ENCODE data around the gene ASZ1. TPM values are rescaled to one million over a fixed set of nuclear protein-coding genes. Genes with fewer than 3 reads are reported as not detected.

ASZ1 gene
- total and polyA plus RNA-seq, 2 donors (not counting 1 experiment from before 2014, with no cell fraction given), result not detected

- no peak overlapping the region for H3K4me3 Mint-ChIP-seq
Measured at GRCh38 chr7:117476557-117477215, 49.4 kb upstream of the ASZ1 start.

GRCh38 chr7:117472335-117472734 lies 45.0 kb upstream of the ASZ1 start:
- Histone ChIP-seq H3K4me2 (replicated peaks; ENCODE audit: low read depth, low read length, poor library complexity, severe bottlenecking) (no peak overlapping the region), H4K20me1 (ENCODE audit: control insufficient read depth, insufficient read depth, low read length, poor library complexity, severe bottlenecking) (no peaks in the 10 kb centered on the region), H3K4me1 (ENCODE audit: control insufficient read depth in 2 of 2, insufficient read depth in 2 of 2, low read length in 2 of 2) (no peaks in the 10 kb centered on the region), H3K27ac (ENCODE audit: low read length in 2 of 2) (no peak overlapping the region), H3K36me3 (replicated peaks in 1 of 2; ENCODE audit: control extremely low read depth in 1 of 2, control insufficient read depth in 1 of 2, extremely low read depth in 1 of 2, insufficient read depth in 2 of 2, low read length in 1 of 2) (no peaks in the 10 kb centered on the region), H3K79me2 (ENCODE audit: control insufficient read depth, insufficient read depth, low read length) (no peaks in the 10 kb centered on the region), H2AFZ (ENCODE audit: insufficient read depth, low read depth, low read length, poor library complexity, severe bottlenecking) (no peak overlapping the region), H3K9ac (ENCODE audit: low read length) (no peak overlapping the region), H3K27me3 (replicated peaks in 1 of 4; ENCODE audit: control extremely low read depth in 1 of 4, control insufficient read depth in 3 of 4, insufficient read depth in 4 of 4, low read length in 3 of 4) (no peaks in the 10 kb centered on the region), H3K9me3 (ENCODE audit: control extremely low read depth in 1 of 3, control insufficient read depth in 2 of 3, insufficient read depth in 1 of 3, low read length in 2 of 3) (no peaks in the 10 kb centered on the region), H3K4me3 (ENCODE audit: control extremely low read depth in 1 of 5, extremely low read depth in 1 of 5, insufficient read depth in 1 of 5, low read depth in 2 of 5, low read length in 4 of 5) (no peak overlapping the region)
- Mint-ChIP-seq H3K4me1 (no peaks in the 10 kb centered on the region), H3K27me3 (peaks cover 11% of the 10 kb centered on the region), H3K27ac (no peak overlapping the region), H3K4me3 (no peak overlapping the region), H3K9me3 (ENCODE audit: insufficient read depth) (no peaks in the 10 kb centered on the region)
- intact Hi-C loops (cut with micrococcal nuclease), result no loop called here
- no peak for ATAC-seq (ENCODE audit: low read depth)
- POLR2A ChIA-PET, result no interaction called here
- no peak for DNase-seq
- no peak for TF ChIP-seq CTCF (IDR thresholded peaks at IDR 0.05)
- TF ChIP-seq EZH2 (IDR thresholded peaks at IDR 0.05; ENCODE audit: borderline replicate concordance, insufficient read depth, low read depth, low read length, poor library complexity, severe bottlenecking), result no peak
- CTCF ChIA-PET, result no interaction called here

More at GRCh38 chr7:117476557-117477215, 49.4 kb upstream of the ASZ1 start:
- Mint-ChIP-seq H3K9me3 (ENCODE audit: insufficient read depth) (no peaks in the 10 kb centered on the region), H3K27ac (no peak overlapping the region), H3K4me1 (no peaks in the 10 kb centered on the region), H3K27me3 (peaks cover 37% of the 10 kb centered on the region)
- ATAC-seq (ENCODE audit: low read depth) (no peak), DNase-seq (no peak)
- ChIA-PET CTCF (no interaction called here), POLR2A (no interaction called here)
- peaks cover 0 to 5% (median 0%) of the 10 kb centered on the region in 3 donors for H3K9me3 ChIP-seq (ENCODE audit: control extremely low read depth in 1 of 3, control insufficient read depth in 2 of 3, insufficient read depth in 1 of 3, low read length in 2 of 3)
- H3K4me2 ChIP-seq (replicated peaks; ENCODE audit: low read depth, low read length, poor library complexity, severe bottlenecking), result no peak overlapping the region
- peaks cover 0 to 14% (median 4%) of the 10 kb centered on the region in 4 experiments for H3K27me3 ChIP-seq (replicated peaks in 1 of 4; ENCODE audit: control extremely low read depth in 1 of 4, control insufficient read depth in 3 of 4, insufficient read depth in 4 of 4, low read length in 3 of 4)
- no peaks in the 10 kb centered on the region for H3K79me2 ChIP-seq (ENCODE audit: control insufficient read depth, insufficient read depth, low read length)
- H3K9ac ChIP-seq (ENCODE audit: low read length), result no peak overlapping the region
- H2AFZ ChIP-seq (ENCODE audit: insufficient read depth, low read depth, low read length, poor library complexity, severe bottlenecking), result no peak overlapping the region
- no peak for TF ChIP-seq EZH2 (IDR thresholded peaks at IDR 0.05; ENCODE audit: borderline replicate concordance, insufficient read depth, low read depth, low read length, poor library complexity, severe bottlenecking)
- TF ChIP-seq CTCF (IDR thresholded peaks at IDR 0.05), result no peak
- no peaks in the 10 kb centered on the region for H3K36me3 ChIP-seq (replicated peaks in 1 of 2; ENCODE audit: control extremely low read depth in 1 of 2, control insufficient read depth in 1 of 2, extremely low read depth in 1 of 2, insufficient read depth in 2 of 2, low read length in 1 of 2)
- H3K27ac ChIP-seq (ENCODE audit: low read length in 2 of 2), result no peak overlapping the region
- H4K20me1 ChIP-seq (ENCODE audit: control insufficient read depth, insufficient read depth, low read length, poor library complexity, severe bottlenecking), result no peaks in the 10 kb centered on the region
- no CpG with 5 or more reads among the region's 4 CpGs for WGBS (ENCODE audit: insufficient coverage)
- no peaks in the 10 kb centered on the region for H3K4me1 ChIP-seq (ENCODE audit: control insufficient read depth in 2 of 2, insufficient read depth in 2 of 2, low read length in 2 of 2)
- intact Hi-C loops (cut with micrococcal nuclease), result no loop called here
- H3K4me3 ChIP-seq (ENCODE audit: control extremely low read depth in 1 of 5, extremely low read depth in 1 of 5, insufficient read depth in 1 of 5, low read depth in 2 of 5, low read length in 4 of 5), result no peak overlapping the region

All from B cell (primary cell).